ENCODE results near the gene CCSER2.
"Not testable (repeated sequence)": the region's sequence is repeated elsewhere in the genome, so short reads cannot be mapped to it uniquely, and the experiment has no call there.

Gene CCSER2

DNA sequence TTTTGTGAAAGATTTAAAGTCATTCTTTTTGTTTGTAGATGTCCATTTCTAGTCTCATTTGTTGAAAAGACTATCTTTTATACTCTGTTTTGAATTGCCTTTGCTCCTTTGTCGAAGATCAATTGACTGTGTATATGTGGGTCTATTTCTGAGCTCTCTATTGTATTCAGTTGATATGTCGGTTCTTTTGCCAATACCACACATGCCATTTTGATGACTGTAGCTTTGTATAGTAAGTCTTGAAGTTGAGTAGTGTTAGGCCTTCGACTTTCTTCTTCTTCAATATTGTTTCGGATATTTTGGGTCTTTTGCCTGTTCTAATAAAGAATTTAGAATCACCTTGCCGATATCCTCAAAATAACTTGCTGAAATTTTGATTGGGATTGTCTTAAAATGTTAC lies 104.5 kb downstream of the CCSER2 start:
- TF ChIP-seq ZFX (IDR thresholded peaks at IDR 0.05; ENCODE audit: borderline replicate concordance): no peak
- TF ChIP-seq, protein P1, sequence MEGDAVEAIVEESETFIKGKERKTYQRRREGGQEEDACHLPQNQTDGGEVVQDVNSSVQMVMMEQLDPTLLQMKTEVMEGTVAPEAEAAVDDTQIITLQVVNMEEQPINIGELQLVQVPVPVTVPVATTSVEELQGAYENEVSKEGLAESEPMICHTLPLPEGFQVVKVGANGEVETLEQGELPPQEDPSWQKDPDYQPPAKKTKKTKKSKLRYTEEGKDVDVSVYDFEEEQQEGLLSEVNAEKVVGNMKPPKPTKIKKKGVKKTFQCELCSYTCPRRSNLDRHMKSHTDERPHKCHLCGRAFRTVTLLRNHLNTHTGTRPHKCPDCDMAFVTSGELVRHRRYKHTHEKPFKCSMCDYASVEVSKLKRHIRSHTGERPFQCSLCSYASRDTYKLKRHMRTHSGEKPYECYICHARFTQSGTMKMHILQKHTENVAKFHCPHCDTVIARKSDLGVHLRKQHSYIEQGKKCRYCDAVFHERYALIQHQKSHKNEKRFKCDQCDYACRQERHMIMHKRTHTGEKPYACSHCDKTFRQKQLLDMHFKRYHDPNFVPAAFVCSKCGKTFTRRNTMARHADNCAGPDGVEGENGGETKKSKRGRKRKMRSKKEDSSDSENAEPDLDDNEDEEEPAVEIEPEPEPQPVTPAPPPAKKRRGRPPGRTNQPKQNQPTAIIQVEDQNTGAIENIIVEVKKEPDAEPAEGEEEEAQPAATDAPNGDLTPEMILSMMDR (IDR thresholded peaks at IDR 0.05): no peak

DNA sequence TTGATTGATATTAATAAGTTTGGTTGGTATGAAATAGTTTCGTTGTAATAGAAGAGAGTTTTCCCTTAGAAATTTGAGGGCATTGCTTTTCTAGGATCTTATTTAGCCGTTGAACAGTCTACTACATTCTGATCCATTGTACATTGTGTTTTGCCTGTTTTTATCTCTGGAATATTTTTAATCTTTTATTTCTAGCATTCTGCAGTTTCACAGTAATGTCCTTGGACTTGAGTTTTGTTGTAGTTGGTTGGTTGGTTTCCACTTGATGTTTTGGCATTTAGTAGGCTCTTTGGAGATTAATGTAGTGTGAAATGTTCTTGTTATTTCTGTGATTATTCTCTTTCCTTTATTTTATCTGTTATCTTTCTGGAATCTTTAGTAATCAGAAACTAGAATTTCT lies 112.4 kb downstream of the CCSER2 start:
- TF ChIP-seq, protein P1 (IDR thresholded peaks at IDR 0.05): no peak
- no peak for TF ChIP-seq ZFX (IDR thresholded peaks at IDR 0.05; ENCODE audit: borderline replicate concordance)

More for the DNA sequence above, 104.5 kb downstream of the CCSER2 start:
- H3K27ac ChIP-seq: no peak overlapping the region

GRCh38 chr10:84447701-84448400 lies 119.5 kb downstream of the CCSER2 start:
- no peak for TF ChIP-seq ZFX (IDR thresholded peaks at IDR 0.05; ENCODE audit: borderline replicate concordance)
- TF ChIP-seq, protein P1 (IDR thresholded peaks at IDR 0.05): no peak

More for the DNA sequence above, 112.4 kb downstream of the CCSER2 start:
- H3K27ac ChIP-seq: no peak overlapping the region

DNA sequence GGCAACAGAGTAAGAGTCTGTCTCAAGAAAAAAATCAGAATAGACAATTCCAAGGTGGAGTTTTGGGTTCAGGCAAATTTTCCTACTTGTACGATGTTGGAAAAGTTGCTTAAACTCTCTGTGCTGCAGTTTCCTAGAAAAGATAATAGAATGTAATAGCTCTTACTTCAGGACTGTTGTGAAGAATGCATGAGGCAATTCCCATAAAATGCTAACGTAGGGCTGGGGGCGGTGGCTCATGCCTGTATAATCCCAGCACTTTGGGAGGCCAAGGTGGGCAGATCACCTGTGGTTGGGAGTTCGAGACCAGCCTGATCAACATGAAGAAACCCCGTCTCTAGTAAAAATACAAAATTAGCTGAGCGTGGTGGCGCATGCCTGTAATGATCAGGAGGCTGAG lies 121.0 kb downstream of the CCSER2 start:
- not testable (repeated sequence) for H3K27ac ChIP-seq

More at GRCh38 chr10:84447701-84448400, 119.5 kb downstream of the CCSER2 start:
- H3K27ac ChIP-seq: no peak overlapping the region

- no peak overlapping the region for H3K27ac ChIP-seq
- no peak for TF ChIP-seq ZFX (IDR thresholded peaks at IDR 0.05; ENCODE audit: borderline replicate concordance)
- TF ChIP-seq, protein P1 (IDR thresholded peaks at IDR 0.05): no peak
These were observed 123.6 kb downstream of the CCSER2 start for GRCh38 chr10:84452003-84452402.

GRCh38 chr10:84453303-84453702 lies 124.9 kb downstream of the CCSER2 start:
- TF ChIP-seq ZFX (IDR thresholded peaks at IDR 0.05; ENCODE audit: borderline replicate concordance): no peak
- TF ChIP-seq, protein P1 (IDR thresholded peaks at IDR 0.05): no peak
- H3K27ac ChIP-seq: no peak overlapping the region

GRCh38 chr10:84456126-84456525 lies 127.7 kb downstream of the CCSER2 start:
- H3K27ac ChIP-seq: no peak overlapping the region
- no peak for TF ChIP-seq ZFX (IDR thresholded peaks at IDR 0.05; ENCODE audit: borderline replicate concordance)
- TF ChIP-seq, protein P1 (IDR thresholded peaks at IDR 0.05): no peak

DNA sequence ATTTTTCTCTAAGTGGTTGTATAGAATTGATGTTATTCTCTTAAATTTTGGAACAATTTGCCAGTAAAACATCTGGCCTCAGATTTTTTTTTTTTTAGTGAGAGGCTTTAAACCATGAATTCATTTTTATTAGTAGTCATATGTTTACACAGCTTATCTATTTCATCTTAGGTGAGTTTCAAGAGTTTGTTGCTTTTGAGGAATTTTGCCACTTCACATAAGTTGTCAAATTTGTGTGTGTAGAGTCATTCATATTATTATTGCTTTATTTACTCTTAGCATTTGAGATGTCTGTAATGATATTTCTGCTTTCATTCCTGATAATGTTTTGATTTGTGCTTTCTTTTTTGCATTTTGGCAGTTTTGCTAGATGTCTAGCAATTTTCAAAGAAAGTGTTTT lies 132.1 kb downstream of the CCSER2 start:
- H3K27ac ChIP-seq: no peak overlapping the region
- TF ChIP-seq, protein P1 (IDR thresholded peaks at IDR 0.05): no peak
- no peak for TF ChIP-seq ZFX (IDR thresholded peaks at IDR 0.05; ENCODE audit: borderline replicate concordance)
